Ascending aorta (tissue), 2 donors: Measurements from ENCODE around the gene SMIM13. TPM values are rescaled to one million over a fixed set of nuclear protein-coding genes. Genes with fewer than 3 reads are reported as not detected.
"Not testable (repeated sequence)": the region's sequence is repeated elsewhere in the genome, so short reads cannot be mapped to it uniquely, and the experiment has no call there.

Experiments used
- DNase-seq, 2 donors: peaks; one replicate each; pipeline ENCODE4 v3.0.0-alpha.2; 2019; ENCODE audit warnings: low spot score in 2 of 2
- H3K27ac ChIP-seq, 2 donors: fragments of 200-600 bp; sonication (generic); one replicate each; pipeline ENCODE4 v1.5.1; 2016 to 2017; ENCODE audit warnings: mild to moderate bottlenecking in 1 of 2
- H3K27me3 ChIP-seq: fragments of 200-600 bp; sonication (generic); one replicate; pipeline ENCODE4 v1.5.1; 2017
- H3K36me3 ChIP-seq, 2 donors: fragments of 200-600 bp; sonication (generic); one replicate each; pipeline ENCODE4 v1.5.1; 2016
- H3K4me1 ChIP-seq, 2 donors: fragments of 200-600 bp; sonication (generic); one replicate each; pipeline ENCODE4 v1.5.1; 2016 to 2017; ENCODE audit warnings: mild to moderate bottlenecking in 1 of 2
- H3K4me3 ChIP-seq, 2 donors: fragments of 200-600 bp; sonication (generic); one replicate each; pipeline ENCODE4 v1.5.1; 2016 to 2017; ENCODE audit warnings: mild to moderate bottlenecking in 1 of 2
- H3K9me3 ChIP-seq, 2 donors: fragments of 200-600 bp; sonication (generic); one replicate each; pipeline ENCODE4 v1.5.1; 2016
- CTCF ChIP-seq, 3 experiments: fragments of 200-600 bp in 2 of 3; fragments of 450-650 bp in 1 of 3; sonication (generic) in 2 of 3; IDR thresholded peaks; one replicate each; pipeline ENCODE4 v1.5.1; 2016 to 2019; ENCODE audit warnings: antibody characterized with exemption in 3 of 3, mild to moderate bottlenecking in 1 of 3, moderate library complexity in 1 of 3
- intact Hi-C: fragments of 100-400 bp; cut with DNase I; formaldehyde crosslinking; loops from one replicate; pipeline ENCODE4 v1.15.1; 2023
- total RNA-seq: library from RNA; depleted of rRNA; stranded (reverse); fragments of >200 nt; gene quantifications from one replicate; pipeline ENCODE4 v1.1.0, GENCODE V29; 2016

SMIM13 gene
- total RNA-seq, 1 donor from 2014 or later, result 2.3 TPM

GRCh38 chr6:11103065-11103464, 9.4 kb downstream of the SMIM13 start:
- TF ChIP-seq CTCF (IDR thresholded peaks at IDR 0.05), result no peak
- Histone ChIP-seq H3K4me3 (no peak overlapping the region), H3K27me3 (no peaks in the 10 kb centered on the region), H3K27ac (no peak overlapping the region), H3K4me1 (no peaks in the 10 kb centered on the region), H3K36me3 (no peaks in the 10 kb centered on the region), H3K9me3 (no peaks in the 10 kb centered on the region)
- no peak for DNase-seq
- intact Hi-C loops, result no loop called here

- intact Hi-C loops, result no loop called here
- no peaks in the 10 kb centered on the region for H3K4me1 ChIP-seq
- H3K4me3 ChIP-seq, result no peak overlapping the region
- H3K9me3 ChIP-seq, result no peaks in the 10 kb centered on the region
- H3K27ac ChIP-seq, result no peak overlapping the region
- no peak for TF ChIP-seq CTCF (IDR thresholded peaks at IDR 0.05)
- H3K27me3 ChIP-seq, result no peaks in the 10 kb centered on the region
- DNase-seq, result no peak
- no peaks in the 10 kb centered on the region for H3K36me3 ChIP-seq
Measured at GRCh38 chr6:11108726-11109125, 15.1 kb downstream of the SMIM13 start.

GRCh38 chr6:11110921-11111768, 17.5 kb downstream of the SMIM13 start, which contains the start of gene ERVFRD-1:
Gene ERVFRD-1 (minus strand): TSS chr6:11111725. CDS start chr6:11105310, 6,415 bp downstream.
- Histone ChIP-seq H3K4me3 (no peak within 1 kb of the TSS), H3K36me3 (no peaks in the 10 kb centered on the region), H3K27ac (no peak within 1 kb of the TSS), H3K9me3 (no peaks in the 10 kb centered on the region), H3K27me3 (no peaks in the 10 kb centered on the region), H3K4me1 (peaks cover 0 to 5% of the 10 kb centered on the region in 2 donors)
- TF ChIP-seq CTCF (IDR thresholded peaks at IDR 0.05), result no peak
- intact Hi-C loops, result no loop called here
- no peak for DNase-seq

- TF ChIP-seq CTCF (IDR thresholded peaks at IDR 0.05), result no peak
- H3K4me1 ChIP-seq, result peaks cover 0 to 5% of the 10 kb centered on the region in 2 donors
- DNase-seq, result no peak
- no peaks in the 10 kb centered on the region for H3K9me3 ChIP-seq
- H3K27ac ChIP-seq, result no peak overlapping the region
- no peaks in the 10 kb centered on the region for H3K27me3 ChIP-seq
- H3K36me3 ChIP-seq, result no peaks in the 10 kb centered on the region
- no peak overlapping the region for H3K4me3 ChIP-seq
- intact Hi-C loops, result no loop called here
Measured at GRCh38 chr6:11111769-11112437, 18.3 kb downstream of the SMIM13 start.

- no peak for TF ChIP-seq CTCF (IDR thresholded peaks at IDR 0.05)
- H3K4me1 ChIP-seq, result peaks cover 0 to 5% of the 10 kb centered on the region in 2 donors
- no peaks in the 10 kb centered on the region for H3K27me3 ChIP-seq
- intact Hi-C loops, result no loop called here
- DNase-seq, result no peak
- H3K36me3 ChIP-seq, result no peaks in the 10 kb centered on the region
- H3K9me3 ChIP-seq, result no peaks in the 10 kb centered on the region
- no peak overlapping the region for H3K27ac ChIP-seq
- H3K4me3 ChIP-seq, result no peak overlapping the region
Measured at GRCh38 chr6:11113038-11113437, 19.4 kb downstream of the SMIM13 start.

- intact Hi-C loops, H3K27me3 ChIP-seq, H3K9me3 ChIP-seq, DNase-seq, H3K4me3 ChIP-seq, H3K36me3 ChIP-seq, H3K27ac ChIP-seq, H3K4me1 ChIP-seq: not testable (repeated sequence)
Measured at GRCh38 chr6:11115808-11116536, 22.3 kb downstream of the SMIM13 start.
